DOHH2 (cell line): Measurements from ENCODE around the gene HTR7.

ENCODE experiments used
- CTCF ChIP-seq: fragments of 200-600 bp; sonication (generic); IDR thresholded peaks from one replicate; pipeline ENCODE4 v1.5.1; 2014; ENCODE audit warnings: antibody characterized with exemption, mild to moderate bottlenecking, low read depth, low read length; ENCODE audit not compliant: poor library complexity, severe bottlenecking
- EZH2phosphoT487 ChIP-seq: fragments of 200-600 bp; sonication (generic); IDR thresholded peaks from 2 replicates; pipeline ENCODE4 v1.6.1; 2017; ENCODE audit warnings: borderline replicate concordance, mild to moderate bottlenecking, antibody characterized with exemption, low read length, moderate library complexity, mixed read lengths

- no peak for TF ChIP-seq CTCF
- no peak for TF ChIP-seq EZH2phosphoT487
Observed at GRCh38 chr10:90785782-90786181, 72.1 kb downstream of the HTR7 start.
